CMK (cell line): ENCODE measurements around the gene FNIP2.
"Not testable (repeated sequence)": the region's sequence is repeated elsewhere in the genome, so short reads cannot be mapped to it uniquely, and the experiment has no call there.

Experiments used
- DNase-seq: peaks from one replicate; pipeline ENCODE4 v3.0.0-alpha.2; 2010; ENCODE audit warnings: low read depth

Gene FNIP2

GRCh38 chr4:158873795-158874401 lies 105.1 kb downstream of the FNIP2 start:
- DNase-seq: no peak

GRCh38 chr4:158875026-158875425 lies 106.2 kb downstream of the FNIP2 start:
- DNase-seq: no peak

GRCh38 chr4:158875455-158875854 lies 106.6 kb downstream of the FNIP2 start:
- no peak for DNase-seq

- DNase-seq: no peak
Observed at GRCh38 chr4:158877069-158877468, 108.2 kb downstream of the FNIP2 start.

GRCh38 chr4:158882142-158882541 lies 113.3 kb downstream of the FNIP2 start:
- DNase-seq: not testable (repeated sequence)

GRCh38 chr4:158884280-158884679 lies 115.5 kb downstream of the FNIP2 start:
- DNase-seq: no peak

- no peak for DNase-seq
Observed at GRCh38 chr4:158885564-158885963, 116.7 kb downstream of the FNIP2 start.

- DNase-seq: no peak
Observed at GRCh38 chr4:158890294-158890693, 121.5 kb downstream of the FNIP2 start.

GRCh38 chr4:158891256-158891655 lies 122.4 kb downstream of the FNIP2 start:
- DNase-seq: no peak

- DNase-seq: no peak
Observed at GRCh38 chr4:158894826-158895225, 126.0 kb downstream of the FNIP2 start.

GRCh38 chr4:158895797-158896576 lies 127.2 kb downstream of the FNIP2 start:
- no peak for DNase-seq

GRCh38 chr4:158896577-158897238 lies 127.9 kb downstream of the FNIP2 start:
- not testable (repeated sequence) for DNase-seq

GRCh38 chr4:158900408-158900807 lies 131.6 kb downstream of the FNIP2 start:
- DNase-seq: not testable (repeated sequence)

- peak; percentile 26 for DNase-seq
Observed at GRCh38 chr4:158902280-158903078, 133.7 kb downstream of the FNIP2 start.

GRCh38 chr4:158903079-158903456 lies 134.2 kb downstream of the FNIP2 start:
- no peak for DNase-seq

GRCh38 chr4:158903472-158904043 lies 134.7 kb downstream of the FNIP2 start:
- no peak for DNase-seq

GRCh38 chr4:158904815-158905214 lies 136.0 kb downstream of the FNIP2 start:
- no peak for DNase-seq

GRCh38 chr4:158906073-158906472 lies 137.2 kb downstream of the FNIP2 start:
- DNase-seq: no peak

- no peak for DNase-seq
Observed at GRCh38 chr4:158912390-158912789, 143.6 kb downstream of the FNIP2 start.

- DNase-seq: no peak
Observed at GRCh38 chr4:158912806-158913205, 144.0 kb downstream of the FNIP2 start.

- DNase-seq: no peak
Observed at GRCh38 chr4:158913766-158914165, 144.9 kb downstream of the FNIP2 start.

- DNase-seq: no peak
Observed at GRCh38 chr4:158914218-158914617, 145.4 kb downstream of the FNIP2 start.
